ENCODE measurements around the gene NOP56. TPM values are rescaled to one million over a fixed set of nuclear protein-coding genes. Genes with fewer than 3 reads are reported as not detected.
A peak's percentile ranks its signal among the peaks of the same experiment; 100 is the strongest.

NOP56 gene
- total and polyA plus RNA-seq, 2 donors (not counting 3 experiments of a cell fraction or from before 2014, with no cell fraction given): 151 to 329 TPM

- no TSS peak for BruUV-seq (replicated peaks)
- no peak for FAIRE-seq
Measured at GRCh38 chr20:2603816-2604505, 48.5 kb upstream of the NOP56 start.

More at GRCh38 chr20:2603816-2604505, 48.5 kb upstream of the NOP56 start:
- no peaks in the 10 kb centered on the region for H3K9me1 ChIP-seq (replicated peaks; ENCODE audit: control insufficient read depth, extremely low read depth, insufficient read depth, low read length)
- DNase-seq (ENCODE audit: low read depth, low spot score): no peak
- H2AFZ ChIP-seq (ENCODE audit: low read depth, low read length): no peak overlapping the region
- no peaks in the 10 kb centered on the region for H3K9me3 ChIP-seq (replicated peaks; ENCODE audit: control insufficient read depth, insufficient read depth, low read length)
- ChIA-PET CTCF (no interaction called here), POLR2A (no interaction called here)
- H3K9ac ChIP-seq (replicated peaks; ENCODE audit: extremely low read depth, insufficient read depth, low read length): peak overlapping the region; percentile 1
- TF ChIP-seq JUN (IDR thresholded peaks at IDR 0.05; ENCODE audit: borderline replicate concordance, insufficient read depth, insufficient read length, low read depth) (no peak), POLR2AphosphoS5 (IDR thresholded peaks at IDR 0.05; ENCODE audit: insufficient read depth, low read depth, low read length) (no peak), EZH2 (IDR thresholded peaks at IDR 0.05; ENCODE audit: borderline replicate concordance, low read depth, low read length, severe bottlenecking) (no peak), FOS (IDR thresholded peaks at IDR 0.05; ENCODE audit: borderline replicate concordance, insufficient read depth, low read length) (no peak), MYC (IDR thresholded peaks at IDR 0.05; ENCODE audit: low read depth, low read length) (no peak), GATA2 (IDR thresholded peaks at IDR 0.05; ENCODE audit: insufficient read depth, insufficient read length, low read depth, low read length) (no peak), POLR2A (IDR thresholded peaks at IDR 0.05; ENCODE audit: low read depth, low read length) (no peak), MAX (IDR thresholded peaks at IDR 0.05; ENCODE audit: insufficient read depth, insufficient read length) (no peak)
- TF ChIP-seq, protein P1, sequence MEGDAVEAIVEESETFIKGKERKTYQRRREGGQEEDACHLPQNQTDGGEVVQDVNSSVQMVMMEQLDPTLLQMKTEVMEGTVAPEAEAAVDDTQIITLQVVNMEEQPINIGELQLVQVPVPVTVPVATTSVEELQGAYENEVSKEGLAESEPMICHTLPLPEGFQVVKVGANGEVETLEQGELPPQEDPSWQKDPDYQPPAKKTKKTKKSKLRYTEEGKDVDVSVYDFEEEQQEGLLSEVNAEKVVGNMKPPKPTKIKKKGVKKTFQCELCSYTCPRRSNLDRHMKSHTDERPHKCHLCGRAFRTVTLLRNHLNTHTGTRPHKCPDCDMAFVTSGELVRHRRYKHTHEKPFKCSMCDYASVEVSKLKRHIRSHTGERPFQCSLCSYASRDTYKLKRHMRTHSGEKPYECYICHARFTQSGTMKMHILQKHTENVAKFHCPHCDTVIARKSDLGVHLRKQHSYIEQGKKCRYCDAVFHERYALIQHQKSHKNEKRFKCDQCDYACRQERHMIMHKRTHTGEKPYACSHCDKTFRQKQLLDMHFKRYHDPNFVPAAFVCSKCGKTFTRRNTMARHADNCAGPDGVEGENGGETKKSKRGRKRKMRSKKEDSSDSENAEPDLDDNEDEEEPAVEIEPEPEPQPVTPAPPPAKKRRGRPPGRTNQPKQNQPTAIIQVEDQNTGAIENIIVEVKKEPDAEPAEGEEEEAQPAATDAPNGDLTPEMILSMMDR (IDR thresholded peaks at IDR 0.05; ENCODE audit: extremely low read depth in 1 of 2, insufficient read depth in 1 of 2, low read depth in 1 of 2, low read length in 2 of 2): no peak
- H3K27ac ChIP-seq (ENCODE audit: insufficient read depth, low read depth, low read length): no peak overlapping the region
- H3K4me2 ChIP-seq (ENCODE audit: insufficient read depth, low read length): no peak overlapping the region
- no peaks in the 10 kb centered on the region for H3K4me1 ChIP-seq (ENCODE audit: control insufficient read depth, extremely low read depth, insufficient read depth, low read length)
- no peaks in the 10 kb centered on the region for H3K36me3 ChIP-seq (ENCODE audit: control insufficient read depth in 2 of 2, extremely low read depth in 1 of 2, insufficient read depth in 2 of 2, low read length in 2 of 2)
- H3K79me2 ChIP-seq (ENCODE audit: control insufficient read depth, insufficient read depth, low read length): no peaks in the 10 kb centered on the region
- H3K27me3 ChIP-seq (ENCODE audit: control insufficient read depth in 2 of 2, insufficient read depth in 2 of 2, low read length in 2 of 2): peaks cover 0 to 3% of the 10 kb centered on the region in 2 experiments
- H3K4me3 ChIP-seq (replicated peaks in 1 of 3; ENCODE audit: insufficient read depth in 1 of 3, low read depth in 1 of 3, low read length in 3 of 3): no peak overlapping the region
- dilution Hi-C loops (cut with MboI; ENCODE audit: extremely low pct_ligation_motif_present, low sequenced_read_pairs): no loop called here
- H4K20me1 ChIP-seq (replicated peaks; ENCODE audit: control insufficient read depth, extremely low read depth, insufficient read depth, low read length): no peaks in the 10 kb centered on the region
- intact Hi-C loops (cut with micrococcal nuclease): no loop called here

All from endothelial cell of umbilical vein (primary cell).